H1 (cell line): ENCODE results near the gene TEAD3. TPM values are rescaled to one million over a fixed set of nuclear protein-coding genes. Genes with fewer than 3 reads are reported as not detected.

Experiments
- CTCF ChIA-PET: fragments of 300-600 bp; sonication (Branson Sonifier 250); formaldehyde crosslinking; loops from one replicate; lab custom pipeline; 2021; ENCODE audit not compliant: partially characterized antibody; lab: Charles Lee
- POLR2A ChIA-PET: fragments of 300-600 bp; sonication (Branson Sonifier 250); formaldehyde crosslinking; loops from one replicate; lab custom pipeline; 2021; ENCODE audit warnings: inconsistent platforms; ENCODE audit not compliant: partially characterized antibody; lab: Charles Lee
- DNase-seq, 2 experiments: peaks; one replicate each; pipeline versions ENCODE4 v3.0.0 to v3.0.0-alpha.2; 2010 to 2022; ENCODE audit warnings: low spot score in 2 of 2, low read depth in 1 of 2, mixed read lengths in 1 of 2
- FAIRE-seq: peaks from 2 replicates; lab custom pipeline; 2011; peaks lifted over from hg19 to GRCh38; lab: Jason Lieb, UNC
- H2AFZ ChIP-seq: 2 replicates; pipeline ENCODE4 v1.8.1; 2012; ENCODE audit warnings: low read length, inconsistent platforms
- H2AK5ac ChIP-seq: 2 replicates; pipeline ENCODE4 v1.6.1; 2013; ENCODE audit warnings: low read depth, low read length
- H2BK120ac ChIP-seq: replicated peaks from 2 replicates; pipeline ENCODE3; 2013; ENCODE audit warnings: low read depth, low read length, inconsistent platforms
- H2BK12ac ChIP-seq: 2 replicates; pipeline ENCODE4 v1.6.1; 2013; ENCODE audit warnings: low read depth, low read length
- H2BK15ac ChIP-seq: 2 replicates; pipeline ENCODE4 v1.6.1; 2013; ENCODE audit warnings: low read length
- H2BK20ac ChIP-seq: 2 replicates; pipeline ENCODE4 v1.6.1; 2013; ENCODE audit warnings: low read length
- H2BK5ac ChIP-seq: 2 replicates; pipeline ENCODE4 v1.6.1; 2013; ENCODE audit warnings: low read depth, low read length
- H3K14ac ChIP-seq: 2 replicates; pipeline ENCODE4 v1.6.1; 2013; ENCODE audit warnings: inconsistent platforms; ENCODE audit not compliant: insufficient read length
- H3K18ac ChIP-seq: 2 replicates; pipeline ENCODE4 v1.6.1; 2013; ENCODE audit warnings: low read length; ENCODE audit errors: extremely low read depth
- H3K23ac ChIP-seq: 2 replicates; pipeline ENCODE4 v1.6.1; 2013; ENCODE audit warnings: inconsistent platforms; ENCODE audit not compliant: insufficient read length
- H3K23me2 ChIP-seq: 2 replicates; pipeline ENCODE4 v1.6.1; 2013; ENCODE audit warnings: low read depth, low read length
- H3K27ac ChIP-seq: 2 replicates; pipeline ENCODE4 v1.6.1; 2011; ENCODE audit warnings: low read depth, low read length, inconsistent platforms
- H3K27me3 ChIP-seq, 4 experiments: replicated peaks in 1 of 4; 1 replicate in 1 of 4; 2 replicates in 3 of 4; pipeline versions ENCODE4 v1.6.1 to v1.8.1; 2011 to 2013; ENCODE audit warnings: low read length in 3 of 4, mild to moderate bottlenecking in 3 of 4, inconsistent platforms in 2 of 4, mixed read lengths in 2 of 4, moderate library complexity in 1 of 4; ENCODE audit not compliant: control insufficient read depth in 3 of 4, insufficient read depth in 3 of 4; ENCODE audit errors: extremely low read depth in 1 of 4
- H3K36me3 ChIP-seq, 4 experiments: 2 replicates each; pipeline versions ENCODE4 v1.6.1 to v1.8.1; 2011 to 2013; ENCODE audit warnings: mild to moderate bottlenecking in 4 of 4, low read length in 3 of 4, moderate library complexity in 2 of 4, control low read depth in 1 of 4, inconsistent platforms in 1 of 4; ENCODE audit not compliant: insufficient read depth in 4 of 4, control insufficient read depth in 2 of 4
- H3K4ac ChIP-seq: replicated peaks from 2 replicates; pipeline ENCODE3; 2013; ENCODE audit warnings: low read length, low read depth, mixed read lengths, inconsistent platforms; ENCODE audit not compliant: insufficient read length
- H3K4me1 ChIP-seq, 4 experiments: replicated peaks in 1 of 4; 1 replicate in 1 of 4; 2 replicates in 3 of 4; pipeline versions ENCODE4 v1.6.1 to v1.8.1; 2011 to 2013; ENCODE audit warnings: low read length in 3 of 4, inconsistent platforms in 2 of 4, mixed read lengths in 1 of 4; ENCODE audit not compliant: insufficient read depth in 4 of 4, control insufficient read depth in 3 of 4
- H3K4me2 ChIP-seq, 2 experiments: 2 replicates each; pipeline versions ENCODE4 v1.6.1 to v1.8.1; 2011 to 2013; ENCODE audit warnings: low read depth in 2 of 2, low read length in 2 of 2, control low read depth in 1 of 2, inconsistent platforms in 1 of 2, mild to moderate bottlenecking in 1 of 2; ENCODE audit not compliant: insufficient read depth in 1 of 2
- H3K4me3 ChIP-seq, 4 experiments: fragments of 200-600, 300-600 bp in 1 of 4; sonication (generic), shearing (Covaris generic), sonication (Bioruptor Twin) in 1 of 4; 2 replicates each; pipeline versions ENCODE4 v1.5.1 to v1.8.1; 2011 to 2016; ENCODE audit warnings: low read length in 4 of 4, low read depth in 3 of 4, control low read depth in 2 of 4, inconsistent platforms in 2 of 4, mild to moderate bottlenecking in 2 of 4, mixed read lengths in 1 of 4, moderate library complexity in 1 of 4; ENCODE audit not compliant: insufficient read depth in 2 of 4; ENCODE audit errors: extremely low read depth in 1 of 4
- H3K56ac ChIP-seq: replicated peaks from 2 replicates; pipeline ENCODE3; 2013; ENCODE audit warnings: low read depth, mild to moderate bottlenecking, mixed read lengths, low read length, inconsistent platforms; ENCODE audit not compliant: insufficient read length
- H3K79me1 ChIP-seq: 2 replicates; pipeline ENCODE4 v1.6.1; 2013; ENCODE audit warnings: low read depth, low read length, control low read depth
- H3K79me2 ChIP-seq, 2 experiments: 2 replicates each; pipeline versions ENCODE4 v1.6.1 to v1.8.1; 2012 to 2013; ENCODE audit warnings: low read length in 2 of 2, mild to moderate bottlenecking in 2 of 2, inconsistent platforms in 1 of 2; ENCODE audit not compliant: insufficient read depth in 2 of 2, control insufficient read depth in 1 of 2
- H3K9ac ChIP-seq, 4 experiments: replicated peaks in 1 of 4; 1 replicate in 1 of 4; 2 replicates in 3 of 4; pipeline versions ENCODE4 v1.6.1 to v1.8.1; 2011 to 2013; ENCODE audit warnings: low read depth in 3 of 4, low read length in 3 of 4, control low read depth in 2 of 4, mild to moderate bottlenecking in 2 of 4, moderate library complexity in 2 of 4, inconsistent platforms in 1 of 4; ENCODE audit errors: extremely low read depth in 1 of 4
- H3K9me3 ChIP-seq, 2 experiments: 2 replicates each; pipeline versions ENCODE4 v1.6.1 to v1.8.1; 2012 to 2013; ENCODE audit warnings: mild to moderate bottlenecking in 2 of 2, moderate library complexity in 2 of 2, control low read depth in 1 of 2, inconsistent platforms in 1 of 2, low read depth in 1 of 2, low read length in 1 of 2, mixed read lengths in 1 of 2; ENCODE audit not compliant: insufficient read depth in 2 of 2
- H4K20me1 ChIP-seq, 2 experiments: replicated peaks in 1 of 2; 2 replicates each; pipeline versions ENCODE3 to v1.8.1; 2011 to 2013; ENCODE audit warnings: inconsistent platforms in 2 of 2, low read length in 2 of 2, mild to moderate bottlenecking in 1 of 2; ENCODE audit not compliant: insufficient read depth in 2 of 2, control insufficient read depth in 1 of 2
- H4K5ac ChIP-seq: 2 replicates; pipeline ENCODE4 v1.6.1; 2013; ENCODE audit warnings: low read length, low read depth, mixed read lengths, inconsistent platforms; ENCODE audit not compliant: insufficient read length
- H4K8ac ChIP-seq: 2 replicates; pipeline ENCODE4 v1.8.0; 2013; ENCODE audit warnings: mild to moderate bottlenecking, moderate library complexity, low read length, inconsistent platforms; ENCODE audit not compliant: insufficient read depth; ENCODE audit errors: extremely low read depth
- H4K91ac ChIP-seq: replicated peaks from 2 replicates; pipeline ENCODE3; 2013; ENCODE audit warnings: low read length, mixed read lengths, inconsistent platforms; ENCODE audit not compliant: insufficient read length
- ASH2L ChIP-seq: fragments of 200-600, 300-600 bp; sonication (generic); IDR thresholded peaks from one replicate; pipeline ENCODE4 v1.7.1; 2017; ENCODE audit warnings: low read length
- BRCA1 ChIP-seq: IDR thresholded peaks from 2 replicates; pipeline ENCODE4 v1.6.1; 2012; ENCODE audit warnings: low read depth, low read length, improper control_type of control experiment
- CHD2 ChIP-seq: IDR thresholded peaks from 2 replicates; pipeline ENCODE4 v1.6.1; 2012; ENCODE audit warnings: low read length, improper control_type of control experiment
- CREB1 ChIP-seq: IDR thresholded peaks from 2 replicates; pipeline ENCODE4 v1.6.1; 2012; ENCODE audit warnings: inconsistent platforms
- EGR1 ChIP-seq: IDR thresholded peaks from 2 replicates; pipeline ENCODE4 v1.6.1; 2011; ENCODE audit warnings: low read depth, low read length, borderline replicate concordance
- EP300 ChIP-seq, 2 experiments: IDR thresholded peaks; 1 replicate in 1 of 2; 2 replicates in 1 of 2; pipeline ENCODE4 v1.6.1; 2011 to 2012; ENCODE audit warnings: low read depth in 2 of 2, low read length in 2 of 2, mild to moderate bottlenecking in 2 of 2, borderline replicate concordance in 1 of 2, inconsistent platforms in 1 of 2, moderate library complexity in 1 of 2
- HDAC2 ChIP-seq, 2 experiments: fragments of 300-600 bp in 1 of 2; sonication (generic) in 1 of 2; IDR thresholded peaks; 2 replicates each; pipeline ENCODE4 v1.6.1; 2011 to 2012; ENCODE audit warnings: low read depth in 2 of 2, low read length in 2 of 2, mild to moderate bottlenecking in 2 of 2, moderate library complexity in 2 of 2, borderline replicate concordance in 1 of 2, inconsistent platforms in 1 of 2
- KDM5A ChIP-seq: fragments of 200-600 bp; IDR thresholded peaks from 2 replicates; pipeline ENCODE4 v1.7.1; 2012; ENCODE audit warnings: mild to moderate bottlenecking, low read length, inconsistent platforms, mixed read lengths
- MAFK ChIP-seq: IDR thresholded peaks from 2 replicates; pipeline ENCODE4 v1.6.1; 2012; ENCODE audit warnings: low read depth, mild to moderate bottlenecking, improper control_type of control experiment, low read length
- MAX ChIP-seq: IDR thresholded peaks from 2 replicates; pipeline ENCODE4 v1.6.1; 2012; ENCODE audit warnings: inconsistent platforms
- SIN3A ChIP-seq, 2 experiments: IDR thresholded peaks in 1 of 2; conservative IDR thresholded peaks in 1 of 2; 2 replicates each; pipeline ENCODE4 v1.6.1; 2011 to 2012; ENCODE audit warnings: low read length in 2 of 2, improper control_type of control experiment in 1 of 2, low read depth in 1 of 2, mild to moderate bottlenecking in 1 of 2
- WGBS, 2 experiments: shearing (Covaris generic) in 1 of 2; methylation state at CpG; one replicate each; pipeline versions ENCODE4 v1.1.6 to v1.1.7; 2013 to 2015; ENCODE audit warnings: low lambda C conversion rate in 2 of 2, mixed read lengths in 2 of 2, inconsistent platforms in 1 of 2, low coverage in 1 of 2, missing lambda C conversion rate in 1 of 2; ENCODE audit not compliant: insufficient replicate concordance in 2 of 2, insufficient coverage in 1 of 2, insufficient read length in 1 of 2; ENCODE audit errors: extremely low coverage in 1 of 2, missing lambda C conversion rate in 1 of 2; 5-methylcytosine and 5-hydroxymethylcytosine counted together
- polyA plus RNA-seq, 7 experiments: library from polyadenylated mRNA; depleted of rRNA in 3 of 7; stranded (reverse) in 5 of 7; unstranded in 2 of 7; fragments of >200 nt in 5 of 7; fragments of 200-250 nt in 2 of 7; gene quantifications; 1 replicate in 5 of 7; 2 replicates in 1 of 7; 4 replicates in 1 of 7; pipeline versions ENCODE4 v1.2.1 to v1.2.3, GENCODE V29; 2011 to 2013; ENCODE audit warnings: missing spikeins in 2 of 7, mixed read lengths in 2 of 7
- total RNA-seq: library from RNA; stranded (reverse); fragmentation: NEBNext Ultra II Directional; extraction: Animal tissue kit (Norgen Biotek cat#: 25700); gene quantifications from 2 replicates; pipeline ENCODE4 v1.2.1, GENCODE V29; 2021

TEAD3 gene
- total and polyA plus RNA-seq, 2 of the 8 experiments (the other 6 are each of a cell fraction or from before 2014, with no cell fraction given): 20.1 to 28.7 TPM

GRCh38 chr6:35442693-35443092, 54.2 kb downstream of the TEAD3 start:
- H3K9ac ChIP-seq: no peak overlapping the region
- no peaks in the 10 kb centered on the region for H3K23me2 ChIP-seq
- no peak overlapping the region for H2AK5ac ChIP-seq
- no peak overlapping the region for H2BK5ac ChIP-seq
- H3K36me3 ChIP-seq: no peaks in the 10 kb centered on the region
- TF ChIP-seq EP300 (IDR thresholded peaks at IDR 0.05; ENCODE audit: borderline replicate concordance in 1 of 2, low read depth in 2 of 2, low read length in 2 of 2) (no peak), BRCA1 (no peak), CREB1 (no peak), ASH2L (no peak), MAFK (no peak), CHD2 (no peak), MAX (no peak), KDM5A (no peak), SIN3A (conservative IDR thresholded peaks at IDR 0.05 in 1 of 2, IDR thresholded peaks at IDR 0.05 in 1 of 2; ENCODE audit: low read depth in 1 of 2, low read length in 2 of 2) (no peak), EGR1 (no peak), HDAC2 (IDR thresholded peaks at IDR 0.05; ENCODE audit: borderline replicate concordance in 1 of 2, low read depth in 2 of 2, low read length in 2 of 2) (no peak)
- DNase-seq (no peak), FAIRE-seq (no peak)
- no peaks in the 10 kb centered on the region for H3K79me1 ChIP-seq
- ChIA-PET POLR2A (interaction anchor here (1.1 kb wide), 1 partner anchor 29 kb away, joined by 3 read pairs; no protein-coding TSS in a partner anchor), CTCF (interaction anchor here (1.4 to 10.5 kb wide), 6 partner anchors 14 to 146 kb away, joined by 3 to 161 read pairs (median 10); partner anchors contain the start of genes DEF6 and PPARD)
- no peaks in the 10 kb centered on the region for H4K20me1 ChIP-seq
- 87% methylated on average over 5 of the region's 5 CpGs; no CpG with 5 or more reads in 1 of the 2 experiments for WGBS, 2 experiments
- H3K27ac ChIP-seq: no peak overlapping the region
- no peak overlapping the region for H2BK20ac ChIP-seq
- no peak overlapping the region for H3K56ac ChIP-seq
- no peak overlapping the region for H3K4me2 ChIP-seq
- H4K91ac ChIP-seq: no peak overlapping the region
- H4K8ac ChIP-seq: no peak overlapping the region
- H3K9me3 ChIP-seq: no peaks in the 10 kb centered on the region
- no peak overlapping the region for H3K23ac ChIP-seq
- H2BK12ac ChIP-seq: no peak overlapping the region
- H3K14ac ChIP-seq: no peak overlapping the region
- H2AFZ ChIP-seq: no peak overlapping the region
- no peaks in the 10 kb centered on the region for H3K4me1 ChIP-seq
- no peak overlapping the region for H3K4me3 ChIP-seq
- H3K18ac ChIP-seq: no peak overlapping the region
- no peaks in the 10 kb centered on the region for H3K79me2 ChIP-seq
- H4K5ac ChIP-seq: no peak overlapping the region
- no peak overlapping the region for H2BK120ac ChIP-seq
- no peaks in the 10 kb centered on the region for H3K27me3 ChIP-seq
- H2BK15ac ChIP-seq: 0 out of 2 replicates have a peak overlapping the region, but pooled peaks have one; percentile 72
- no peak overlapping the region for H3K4ac ChIP-seq
